H1 (cell line): ENCODE measurements around the gene TYK2. TPM values are rescaled to one million over a fixed set of nuclear protein-coding genes. Genes with fewer than 3 reads are reported as not detected.
A peak's percentile ranks its signal among the peaks of the same experiment; 100 is the strongest.

Source experiments
- CTCF ChIA-PET: fragments of 300-600 bp; sonication (Branson Sonifier 250); formaldehyde crosslinking; loops from one replicate; lab custom pipeline; 2021; ENCODE audit not compliant: partially characterized antibody; lab: Charles Lee
- POLR2A ChIA-PET: fragments of 300-600 bp; sonication (Branson Sonifier 250); formaldehyde crosslinking; loops from one replicate; lab custom pipeline; 2021; ENCODE audit warnings: inconsistent platforms; ENCODE audit not compliant: partially characterized antibody; lab: Charles Lee
- DNase-seq, 2 experiments: peaks; one replicate each; pipeline versions ENCODE4 v3.0.0 to v3.0.0-alpha.2; 2010 to 2022; ENCODE audit warnings: low spot score in 2 of 2, low read depth in 1 of 2, mixed read lengths in 1 of 2
- FAIRE-seq: peaks from 2 replicates; lab custom pipeline; 2011; peaks lifted over from hg19 to GRCh38; lab: Jason Lieb, UNC
- H2AFZ ChIP-seq: 2 replicates; pipeline ENCODE4 v1.8.1; 2012; ENCODE audit warnings: low read length, inconsistent platforms
- H2AK5ac ChIP-seq: 2 replicates; pipeline ENCODE4 v1.6.1; 2013; ENCODE audit warnings: low read depth, low read length
- H2BK120ac ChIP-seq: replicated peaks from 2 replicates; pipeline ENCODE3; 2013; ENCODE audit warnings: low read depth, low read length, inconsistent platforms
- H2BK12ac ChIP-seq: 2 replicates; pipeline ENCODE4 v1.6.1; 2013; ENCODE audit warnings: low read depth, low read length
- H2BK15ac ChIP-seq: 2 replicates; pipeline ENCODE4 v1.6.1; 2013; ENCODE audit warnings: low read length
- H2BK20ac ChIP-seq: 2 replicates; pipeline ENCODE4 v1.6.1; 2013; ENCODE audit warnings: low read length
- H2BK5ac ChIP-seq: 2 replicates; pipeline ENCODE4 v1.6.1; 2013; ENCODE audit warnings: low read depth, low read length
- H3K14ac ChIP-seq: 2 replicates; pipeline ENCODE4 v1.6.1; 2013; ENCODE audit warnings: inconsistent platforms; ENCODE audit not compliant: insufficient read length
- H3K18ac ChIP-seq: 2 replicates; pipeline ENCODE4 v1.6.1; 2013; ENCODE audit warnings: low read length; ENCODE audit errors: extremely low read depth
- H3K23ac ChIP-seq: 2 replicates; pipeline ENCODE4 v1.6.1; 2013; ENCODE audit warnings: inconsistent platforms; ENCODE audit not compliant: insufficient read length
- H3K23me2 ChIP-seq: 2 replicates; pipeline ENCODE4 v1.6.1; 2013; ENCODE audit warnings: low read depth, low read length
- H3K27ac ChIP-seq: 2 replicates; pipeline ENCODE4 v1.6.1; 2011; ENCODE audit warnings: low read depth, low read length, inconsistent platforms
- H3K27me3 ChIP-seq, 4 experiments: replicated peaks in 1 of 4; 1 replicate in 1 of 4; 2 replicates in 3 of 4; pipeline versions ENCODE4 v1.6.1 to v1.8.1; 2011 to 2013; ENCODE audit warnings: low read length in 3 of 4, mild to moderate bottlenecking in 3 of 4, inconsistent platforms in 2 of 4, mixed read lengths in 2 of 4, moderate library complexity in 1 of 4; ENCODE audit not compliant: control insufficient read depth in 3 of 4, insufficient read depth in 3 of 4; ENCODE audit errors: extremely low read depth in 1 of 4
- H3K36me3 ChIP-seq, 4 experiments: 2 replicates each; pipeline versions ENCODE4 v1.6.1 to v1.8.1; 2011 to 2013; ENCODE audit warnings: mild to moderate bottlenecking in 4 of 4, low read length in 3 of 4, moderate library complexity in 2 of 4, control low read depth in 1 of 4, inconsistent platforms in 1 of 4; ENCODE audit not compliant: insufficient read depth in 4 of 4, control insufficient read depth in 2 of 4
- H3K4ac ChIP-seq: replicated peaks from 2 replicates; pipeline ENCODE3; 2013; ENCODE audit warnings: low read length, low read depth, mixed read lengths, inconsistent platforms; ENCODE audit not compliant: insufficient read length
- H3K4me1 ChIP-seq, 4 experiments: replicated peaks in 1 of 4; 1 replicate in 1 of 4; 2 replicates in 3 of 4; pipeline versions ENCODE4 v1.6.1 to v1.8.1; 2011 to 2013; ENCODE audit warnings: low read length in 3 of 4, inconsistent platforms in 2 of 4, mixed read lengths in 1 of 4; ENCODE audit not compliant: insufficient read depth in 4 of 4, control insufficient read depth in 3 of 4
- H3K4me2 ChIP-seq, 2 experiments: 2 replicates each; pipeline versions ENCODE4 v1.6.1 to v1.8.1; 2011 to 2013; ENCODE audit warnings: low read depth in 2 of 2, low read length in 2 of 2, control low read depth in 1 of 2, inconsistent platforms in 1 of 2, mild to moderate bottlenecking in 1 of 2; ENCODE audit not compliant: insufficient read depth in 1 of 2
- H3K4me3 ChIP-seq, 4 experiments: fragments of 200-600, 300-600 bp in 1 of 4; sonication (generic), shearing (Covaris generic), sonication (Bioruptor Twin) in 1 of 4; 2 replicates each; pipeline versions ENCODE4 v1.5.1 to v1.8.1; 2011 to 2016; ENCODE audit warnings: low read length in 4 of 4, low read depth in 3 of 4, control low read depth in 2 of 4, inconsistent platforms in 2 of 4, mild to moderate bottlenecking in 2 of 4, mixed read lengths in 1 of 4, moderate library complexity in 1 of 4; ENCODE audit not compliant: insufficient read depth in 2 of 4; ENCODE audit errors: extremely low read depth in 1 of 4
- H3K56ac ChIP-seq: replicated peaks from 2 replicates; pipeline ENCODE3; 2013; ENCODE audit warnings: low read depth, mild to moderate bottlenecking, mixed read lengths, low read length, inconsistent platforms; ENCODE audit not compliant: insufficient read length
- H3K79me1 ChIP-seq: 2 replicates; pipeline ENCODE4 v1.6.1; 2013; ENCODE audit warnings: low read depth, low read length, control low read depth
- H3K79me2 ChIP-seq, 2 experiments: 2 replicates each; pipeline versions ENCODE4 v1.6.1 to v1.8.1; 2012 to 2013; ENCODE audit warnings: low read length in 2 of 2, mild to moderate bottlenecking in 2 of 2, inconsistent platforms in 1 of 2; ENCODE audit not compliant: insufficient read depth in 2 of 2, control insufficient read depth in 1 of 2
- H3K9ac ChIP-seq, 4 experiments: replicated peaks in 1 of 4; 1 replicate in 1 of 4; 2 replicates in 3 of 4; pipeline versions ENCODE4 v1.6.1 to v1.8.1; 2011 to 2013; ENCODE audit warnings: low read depth in 3 of 4, low read length in 3 of 4, control low read depth in 2 of 4, mild to moderate bottlenecking in 2 of 4, moderate library complexity in 2 of 4, inconsistent platforms in 1 of 4; ENCODE audit errors: extremely low read depth in 1 of 4
- H3K9me3 ChIP-seq, 2 experiments: 2 replicates each; pipeline versions ENCODE4 v1.6.1 to v1.8.1; 2012 to 2013; ENCODE audit warnings: mild to moderate bottlenecking in 2 of 2, moderate library complexity in 2 of 2, control low read depth in 1 of 2, inconsistent platforms in 1 of 2, low read depth in 1 of 2, low read length in 1 of 2, mixed read lengths in 1 of 2; ENCODE audit not compliant: insufficient read depth in 2 of 2
- H4K20me1 ChIP-seq, 2 experiments: replicated peaks in 1 of 2; 2 replicates each; pipeline versions ENCODE3 to v1.8.1; 2011 to 2013; ENCODE audit warnings: inconsistent platforms in 2 of 2, low read length in 2 of 2, mild to moderate bottlenecking in 1 of 2; ENCODE audit not compliant: insufficient read depth in 2 of 2, control insufficient read depth in 1 of 2
- H4K5ac ChIP-seq: 2 replicates; pipeline ENCODE4 v1.6.1; 2013; ENCODE audit warnings: low read length, low read depth, mixed read lengths, inconsistent platforms; ENCODE audit not compliant: insufficient read length
- H4K8ac ChIP-seq: 2 replicates; pipeline ENCODE4 v1.8.0; 2013; ENCODE audit warnings: mild to moderate bottlenecking, moderate library complexity, low read length, inconsistent platforms; ENCODE audit not compliant: insufficient read depth; ENCODE audit errors: extremely low read depth
- H4K91ac ChIP-seq: replicated peaks from 2 replicates; pipeline ENCODE3; 2013; ENCODE audit warnings: low read length, mixed read lengths, inconsistent platforms; ENCODE audit not compliant: insufficient read length
- BACH1 ChIP-seq: IDR thresholded peaks from 2 replicates; pipeline ENCODE4 v1.6.1; 2012; ENCODE audit warnings: low read length, improper control_type of control experiment
- E2F6 ChIP-seq: IDR thresholded peaks from 2 replicates; pipeline ENCODE4 v1.6.1; 2012; ENCODE audit warnings: inconsistent platforms
- MAX ChIP-seq: IDR thresholded peaks from 2 replicates; pipeline ENCODE4 v1.6.1; 2012; ENCODE audit warnings: inconsistent platforms
- SP4 ChIP-seq: IDR thresholded peaks from 2 replicates; pipeline ENCODE4 v1.6.1; 2012; ENCODE audit warnings: low read length, inconsistent platforms
- TEAD4 ChIP-seq: IDR thresholded peaks from 2 replicates; pipeline ENCODE4 v1.6.1; 2012; ENCODE audit warnings: low read depth, low read length, inconsistent platforms, mixed read lengths
- WGBS, 2 experiments: shearing (Covaris generic) in 1 of 2; methylation state at CpG; one replicate each; pipeline versions ENCODE4 v1.1.6 to v1.1.7; 2013 to 2015; ENCODE audit warnings: low lambda C conversion rate in 2 of 2, mixed read lengths in 2 of 2, inconsistent platforms in 1 of 2, low coverage in 1 of 2, missing lambda C conversion rate in 1 of 2; ENCODE audit not compliant: insufficient replicate concordance in 2 of 2, insufficient coverage in 1 of 2, insufficient read length in 1 of 2; ENCODE audit errors: extremely low coverage in 1 of 2, missing lambda C conversion rate in 1 of 2; 5-methylcytosine and 5-hydroxymethylcytosine counted together
- polyA plus RNA-seq, 7 experiments: library from polyadenylated mRNA; depleted of rRNA in 3 of 7; stranded (reverse) in 5 of 7; unstranded in 2 of 7; fragments of >200 nt in 5 of 7; fragments of 200-250 nt in 2 of 7; gene quantifications; 1 replicate in 5 of 7; 2 replicates in 1 of 7; 4 replicates in 1 of 7; pipeline versions ENCODE4 v1.2.1 to v1.2.3, GENCODE V29; 2011 to 2013; ENCODE audit warnings: missing spikeins in 2 of 7, mixed read lengths in 2 of 7
- total RNA-seq: library from RNA; stranded (reverse); fragmentation: NEBNext Ultra II Directional; extraction: Animal tissue kit (Norgen Biotek cat#: 25700); gene quantifications from 2 replicates; pipeline ENCODE4 v1.2.1, GENCODE V29; 2021

The TYK2 gene
- total and polyA plus RNA-seq, 2 of the 8 experiments (the other 6 are each of a cell fraction or from before 2014, with no cell fraction given), result 32.1 to 40.8 TPM

GRCh38 chr19:10402441-10403038, 22.2 kb upstream of the TYK2 start:
- ChIA-PET POLR2A (interaction anchor here (0.7 to 5.9 kb wide), 5 partner anchors 15 to 187 kb away, joined by 3 to 33 read pairs (median 6); partner anchors contain the start of gene RAVER1), CTCF (interaction anchor here (1.0 to 10.5 kb wide), 4 partner anchors 12 to 114 kb away, joined by 3 to 172 read pairs (median 6); partner anchors contain the start of gene ICAM5)
- no peak overlapping the region for H2BK20ac ChIP-seq
- no peak overlapping the region for H3K18ac ChIP-seq
- no peak overlapping the region for H4K8ac ChIP-seq
- peak overlapping the region; percentile 62 for H3K56ac ChIP-seq
- no peak for TF ChIP-seq TEAD4
- no peak for TF ChIP-seq SP4
- no peak for TF ChIP-seq BACH1
- no peak for TF ChIP-seq E2F6
- TF ChIP-seq MAX, result peak; percentile 44; the same call in 1 of the 2 replicates
- 12% methylated on average over 15 of the region's 15 CpGs; no CpG with 5 or more reads in 1 of the 2 experiments for WGBS, 2 experiments
- peaks cover 9 to 22% of the 10 kb centered on the region in 2 experiments for H4K20me1 ChIP-seq
- H3K23me2 ChIP-seq, result peaks cover 17% of the 10 kb centered on the region
- H4K91ac ChIP-seq, result no peak overlapping the region
- peaks cover 0 to 3% (median 0%) of the 10 kb centered on the region in 4 experiments; a peak in 4 of 8 replicates for H3K36me3 ChIP-seq
- H2AK5ac ChIP-seq, result no peak overlapping the region
- no peak overlapping the region for H3K27ac ChIP-seq
- H3K14ac ChIP-seq, result no peak overlapping the region
- H2BK15ac ChIP-seq, result no peak overlapping the region
- no peak overlapping the region for H2AFZ ChIP-seq
- H3K23ac ChIP-seq, result no peak overlapping the region
- peak overlapping the region; percentile 53 to 98 for H3K4me2 ChIP-seq
- H2BK120ac ChIP-seq, result no peak overlapping the region
- H3K79me1 ChIP-seq, result peaks cover 10% of the 10 kb centered on the region
- FAIRE-seq, result no peak
- no peak for DNase-seq
- H3K4ac ChIP-seq, result no peak overlapping the region
- H2BK12ac ChIP-seq, result no peak overlapping the region
- H3K4me3 ChIP-seq, result peak overlapping the region; percentile 71 to 98 (median 98)
- H3K27me3 ChIP-seq, result peaks cover 3 to 15% (median 9%) of the 10 kb centered on the region in 4 experiments; a peak in 5 of 7 replicates
- no peaks in the 10 kb centered on the region for H3K9me3 ChIP-seq
- H2BK5ac ChIP-seq, result no peak overlapping the region
- H3K9ac ChIP-seq, result peak overlapping the region; percentile 63 to 88 (median 84)
- peaks cover 3 to 8% (median 5%) of the 10 kb centered on the region in 4 experiments; a peak in 5 of 7 replicates for H3K4me1 ChIP-seq
- peaks cover 17 to 54% of the 10 kb centered on the region in 2 experiments for H3K79me2 ChIP-seq
- H4K5ac ChIP-seq, result no peak overlapping the region
